ENCODE results near the gene CDC42EP4. TPM values are rescaled to one million over a fixed set of nuclear protein-coding genes. Genes with fewer than 3 reads are reported as not detected.

The CDC42EP4 gene
- total and polyA plus RNA-seq, 9 of the 15 experiments (the other 6 are each of a cell fraction or from before 2014, with no cell fraction given), result 0.65 to 20.8 (median 12.3) TPM

DNA sequence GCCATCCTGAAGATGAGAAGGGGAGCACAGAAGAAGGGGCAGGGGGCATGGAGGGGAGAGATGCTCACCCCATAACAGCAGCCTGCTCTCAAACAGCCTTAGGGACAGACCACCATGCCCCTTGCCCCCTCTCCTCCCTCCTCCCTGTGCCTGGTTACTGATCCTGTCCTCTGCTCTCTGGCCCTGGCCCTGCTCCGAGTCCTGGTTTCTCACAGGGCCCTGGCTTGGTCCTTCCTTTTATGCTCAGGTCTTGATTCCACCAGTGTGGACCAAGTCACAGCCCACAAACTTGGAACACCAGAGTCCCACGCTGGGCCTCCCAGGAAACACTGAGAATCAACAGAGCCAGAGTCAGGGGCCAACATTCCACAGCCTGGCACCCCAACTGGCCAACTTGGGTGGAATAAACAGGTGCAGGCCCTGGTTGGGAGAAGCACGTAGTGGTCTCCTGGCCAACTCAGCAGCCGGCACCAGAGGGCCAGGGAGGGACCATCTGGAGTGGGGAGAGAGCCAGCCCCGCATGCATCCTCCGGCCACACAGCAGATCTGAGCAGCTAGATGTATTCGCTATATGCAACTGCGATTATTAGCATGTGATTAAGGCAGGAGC, 44.9 kb upstream of the CDC42EP4 start:
- no peak for FAIRE-seq

More for the DNA sequence above, 44.9 kb upstream of the CDC42EP4 start:
- BruUV-seq (replicated peaks), result no TSS peak
- ChIA-PET POLR2A (interaction anchor here (0.6 kb wide), 2 partner anchors 12 to 38 kb away, joined by 3 to 4 read pairs; no protein-coding TSS in a partner anchor), CTCF (ENCODE audit: low intra/inter-chr PET ratio) (no interaction called here)
- WGBS (ENCODE audit: insufficient coverage, low coverage, missing lambda C conversion rate), result 5% methylated on average over 7 of the region's 8 CpGs
- H3K9me1 ChIP-seq (ENCODE audit: control insufficient read depth, insufficient read depth, low read length), result no peaks in the 10 kb centered on the region
- peaks cover 0 to 12% of the 10 kb centered on the region in 2 experiments; a peak in 2 of 5 replicates for H3K4me1 ChIP-seq (replicated peaks in 1 of 2; ENCODE audit: control insufficient read depth in 2 of 2, insufficient read depth in 2 of 2, low read length in 2 of 2)
- no peaks in the 10 kb centered on the region for H3K9me3 ChIP-seq (replicated peaks; ENCODE audit: control insufficient read depth, insufficient read depth, low read depth, low read length)
- in situ Hi-C loops (cut with MboI), result no loop called here
- no peaks in the 10 kb centered on the region for H3K79me2 ChIP-seq (ENCODE audit: control insufficient read depth, insufficient read depth, low read length)
- no peak overlapping the region for H2AFZ ChIP-seq (ENCODE audit: low read depth, low read length)
- no peak overlapping the region for H3K9ac ChIP-seq (ENCODE audit: insufficient read depth in 1 of 2, low read depth in 2 of 2, low read length in 2 of 2)
- ATAC-seq, result no peak
- H3K36me3 ChIP-seq (ENCODE audit: control insufficient read depth, insufficient read depth, low read length), result no peaks in the 10 kb centered on the region
- no peaks in the 10 kb centered on the region; the same call in 1 of the 2 replicates for H4K20me1 ChIP-seq (replicated peaks; ENCODE audit: control insufficient read depth, insufficient read depth, low read length)
- DNase-seq (ENCODE audit: extremely low read depth in 1 of 4, low spot score in 3 of 4), result no peak
- H3K27ac ChIP-seq (ENCODE audit: extremely low read depth, low read depth, low read length), result no peak overlapping the region
- intact Hi-C loops (cut with micrococcal nuclease), result no loop called here
- H3K27me3 ChIP-seq (ENCODE audit: control insufficient read depth in 2 of 2, insufficient read depth in 2 of 2, low read length in 2 of 2), result peaks cover 29 to 77% of the 10 kb centered on the region in 2 experiments; a peak in 3 of 5 replicates
- H3K4me2 ChIP-seq (ENCODE audit: insufficient read depth, low read length), result no peak overlapping the region
- H3K4me3 ChIP-seq, result no peak overlapping the region
- TF ChIP-seq ZBTB7A (IDR thresholded peaks at IDR 0.05; ENCODE audit: borderline replicate concordance, control insufficient read depth, low read depth, low read length), result no peak
- TF ChIP-seq ZNF717 (CRISPR knock-in tag; IDR thresholded peaks at IDR 0.05), result no peak
- TF ChIP-seq ASH1L (IDR thresholded peaks at IDR 0.05; ENCODE audit: borderline replicate concordance, low read depth, partially characterized antibody), result no peak
- TF ChIP-seq, protein P1, sequence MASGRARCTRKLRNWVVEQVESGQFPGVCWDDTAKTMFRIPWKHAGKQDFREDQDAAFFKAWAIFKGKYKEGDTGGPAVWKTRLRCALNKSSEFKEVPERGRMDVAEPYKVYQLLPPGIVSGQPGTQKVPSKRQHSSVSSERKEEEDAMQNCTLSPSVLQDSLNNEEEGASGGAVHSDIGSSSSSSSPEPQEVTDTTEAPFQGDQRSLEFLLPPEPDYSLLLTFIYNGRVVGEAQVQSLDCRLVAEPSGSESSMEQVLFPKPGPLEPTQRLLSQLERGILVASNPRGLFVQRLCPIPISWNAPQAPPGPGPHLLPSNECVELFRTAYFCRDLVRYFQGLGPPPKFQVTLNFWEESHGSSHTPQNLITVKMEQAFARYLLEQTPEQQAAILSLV (tag; IDR thresholded peaks at IDR 0.05), result no peak
- no peak for TF ChIP-seq ZNF41 (CRISPR knock-in tag; conservative IDR thresholded peaks at IDR 0.05)
- no peak for TF ChIP-seq TSC22D4 (tag; IDR thresholded peaks at IDR 0.05)
- no peak for TF ChIP-seq TOE1 (IDR thresholded peaks at IDR 0.05; ENCODE audit: borderline replicate concordance)
- TF ChIP-seq TOE1 (CRISPR knock-in tag; IDR thresholded peaks at IDR 0.05; ENCODE audit: borderline replicate concordance, low read depth), result no peak
- TF ChIP-seq ZNF436 (CRISPR knock-in tag; IDR thresholded peaks at IDR 0.05), result no peak
- TF ChIP-seq HMG20B (CRISPR knock-in tag; IDR thresholded peaks at IDR 0.05), result no peak
- TF ChIP-seq, protein P2, sequence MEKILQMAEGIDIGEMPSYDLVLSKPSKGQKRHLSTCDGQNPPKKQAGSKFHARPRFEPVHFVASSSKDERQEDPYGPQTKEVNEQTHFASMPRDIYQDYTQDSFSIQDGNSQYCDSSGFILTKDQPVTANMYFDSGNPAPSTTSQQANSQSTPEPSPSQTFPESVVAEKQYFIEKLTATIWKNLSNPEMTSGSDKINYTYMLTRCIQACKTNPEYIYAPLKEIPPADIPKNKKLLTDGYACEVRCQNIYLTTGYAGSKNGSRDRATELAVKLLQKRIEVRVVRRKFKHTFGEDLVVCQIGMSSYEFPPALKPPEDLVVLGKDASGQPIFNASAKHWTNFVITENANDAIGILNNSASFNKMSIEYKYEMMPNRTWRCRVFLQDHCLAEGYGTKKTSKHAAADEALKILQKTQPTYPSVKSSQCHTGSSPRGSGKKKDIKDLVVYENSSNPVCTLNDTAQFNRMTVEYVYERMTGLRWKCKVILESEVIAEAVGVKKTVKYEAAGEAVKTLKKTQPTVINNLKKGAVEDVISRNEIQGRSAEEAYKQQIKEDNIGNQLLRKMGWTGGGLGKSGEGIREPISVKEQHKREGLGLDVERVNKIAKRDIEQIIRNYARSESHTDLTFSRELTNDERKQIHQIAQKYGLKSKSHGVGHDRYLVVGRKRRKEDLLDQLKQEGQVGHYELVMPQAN (IDR thresholded peaks at IDR 0.05; ENCODE audit: borderline replicate concordance), result no peak
- TF ChIP-seq ZNF184 (CRISPR knock-in tag; IDR thresholded peaks at IDR 0.05), result no peak
- TF ChIP-seq RHOXF2B (CRISPR knock-in tag; conservative IDR thresholded peaks at IDR 0.05), result no peak
- TF ChIP-seq GTF2E2 (tag; IDR thresholded peaks at IDR 0.05), result no peak
- TF ChIP-seq FOXA1 (IDR thresholded peaks at IDR 0.05; ENCODE audit: borderline replicate concordance), result no peak
- no peak for TF ChIP-seq NR3C1 (CRISPR knock-in tag; IDR thresholded peaks at IDR 0.05)
- TF ChIP-seq BACH1 (tag; IDR thresholded peaks at IDR 0.05), result no peak
- no peak for TF ChIP-seq NFXL1 (CRISPR knock-in tag; IDR thresholded peaks at IDR 0.05)
- TF ChIP-seq HNRNPLL (IDR thresholded peaks at IDR 0.05; ENCODE audit: low read depth, low read length, poor library complexity, severe bottlenecking), result no peak
- TF ChIP-seq ATF7 (IDR thresholded peaks at IDR 0.05), result no peak
- TF ChIP-seq C11orf30 (IDR thresholded peaks at IDR 0.05; ENCODE audit: low read depth), result no peak
